ENCODE data around the gene TEKT3. TPM values are rescaled to one million over a fixed set of nuclear protein-coding genes. Genes with fewer than 3 reads are reported as not detected.

TEKT3 gene
- total RNA-seq, 3 donors from 2014 or later: 2.5 to 2.6 TPM; not detected in 1

DNA sequence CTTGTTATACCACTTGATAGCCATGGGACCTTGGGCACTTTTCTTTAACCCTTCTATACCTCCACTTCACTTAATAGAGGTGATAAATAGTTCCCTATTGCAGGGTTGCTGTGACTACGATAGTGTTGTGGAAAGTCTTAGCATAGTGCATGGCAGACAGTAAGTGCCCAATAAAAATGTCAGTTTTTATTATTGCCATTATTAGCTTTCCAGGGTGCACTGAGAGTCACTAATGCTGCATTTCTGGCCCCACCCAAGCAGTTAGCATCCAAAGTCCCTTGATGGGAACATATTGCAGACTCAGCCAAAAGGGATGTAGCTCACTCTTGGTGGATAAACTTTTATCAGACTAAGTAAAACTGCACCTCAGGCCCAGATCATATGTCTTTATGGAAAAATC is 41.5 kb upstream of the TEKT3 start:
- Histone ChIP-seq H3K9me3 (no peaks in the 10 kb centered on the region), H3K27me3 (no peaks in the 10 kb centered on the region), H3K36me3 (no peaks in the 10 kb centered on the region), H3K27ac (no peak overlapping the region), H3K4me1 (peaks cover 0 to 10% of the 10 kb centered on the region in 2 donors), H3K4me3 (no peak overlapping the region)
- intact Hi-C loops (cut with DNase I; ENCODE audit: low total_unique reads): no loop called here
- TF ChIP-seq POLR2A (IDR thresholded peaks at IDR 0.05): no peak
- TF ChIP-seq, protein P1, sequence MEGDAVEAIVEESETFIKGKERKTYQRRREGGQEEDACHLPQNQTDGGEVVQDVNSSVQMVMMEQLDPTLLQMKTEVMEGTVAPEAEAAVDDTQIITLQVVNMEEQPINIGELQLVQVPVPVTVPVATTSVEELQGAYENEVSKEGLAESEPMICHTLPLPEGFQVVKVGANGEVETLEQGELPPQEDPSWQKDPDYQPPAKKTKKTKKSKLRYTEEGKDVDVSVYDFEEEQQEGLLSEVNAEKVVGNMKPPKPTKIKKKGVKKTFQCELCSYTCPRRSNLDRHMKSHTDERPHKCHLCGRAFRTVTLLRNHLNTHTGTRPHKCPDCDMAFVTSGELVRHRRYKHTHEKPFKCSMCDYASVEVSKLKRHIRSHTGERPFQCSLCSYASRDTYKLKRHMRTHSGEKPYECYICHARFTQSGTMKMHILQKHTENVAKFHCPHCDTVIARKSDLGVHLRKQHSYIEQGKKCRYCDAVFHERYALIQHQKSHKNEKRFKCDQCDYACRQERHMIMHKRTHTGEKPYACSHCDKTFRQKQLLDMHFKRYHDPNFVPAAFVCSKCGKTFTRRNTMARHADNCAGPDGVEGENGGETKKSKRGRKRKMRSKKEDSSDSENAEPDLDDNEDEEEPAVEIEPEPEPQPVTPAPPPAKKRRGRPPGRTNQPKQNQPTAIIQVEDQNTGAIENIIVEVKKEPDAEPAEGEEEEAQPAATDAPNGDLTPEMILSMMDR (IDR thresholded peaks at IDR 0.05): no peak
- no peak for DNase-seq (ENCODE audit: low spot score in 2 of 2)

DNA sequence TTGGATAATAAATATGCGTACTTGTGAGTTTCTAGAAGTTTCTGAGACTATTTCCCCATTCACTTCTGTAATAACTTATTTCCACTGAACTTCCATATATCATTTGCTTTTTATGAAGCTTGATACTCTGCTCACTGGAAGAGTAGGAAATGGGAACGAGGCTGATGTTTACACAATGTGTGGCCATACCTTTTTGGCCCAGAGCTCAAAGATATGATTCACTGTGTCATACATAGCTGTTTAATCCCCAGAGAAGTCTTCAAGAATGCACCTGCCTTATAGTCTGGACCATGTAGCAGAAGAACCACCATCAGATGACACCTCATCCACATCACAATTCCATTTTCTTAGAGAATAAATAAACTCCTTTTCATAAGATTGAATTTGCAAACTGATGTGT is 40.3 kb upstream of the TEKT3 start:
- Histone ChIP-seq H3K36me3 (no peaks in the 10 kb centered on the region), H3K27ac (no peak overlapping the region), H3K9me3 (no peaks in the 10 kb centered on the region), H3K27me3 (no peaks in the 10 kb centered on the region), H3K4me3 (no peak overlapping the region), H3K4me1 (peaks cover 0 to 10% of the 10 kb centered on the region in 2 donors)
- TF ChIP-seq POLR2A (IDR thresholded peaks at IDR 0.05) (no peak), POLR2AphosphoS5 (IDR thresholded peaks at IDR 0.05) (no peak)
- no peak for DNase-seq (ENCODE audit: low spot score in 2 of 2)
- intact Hi-C loops (cut with DNase I; ENCODE audit: low total_unique reads): no loop called here

DNA sequence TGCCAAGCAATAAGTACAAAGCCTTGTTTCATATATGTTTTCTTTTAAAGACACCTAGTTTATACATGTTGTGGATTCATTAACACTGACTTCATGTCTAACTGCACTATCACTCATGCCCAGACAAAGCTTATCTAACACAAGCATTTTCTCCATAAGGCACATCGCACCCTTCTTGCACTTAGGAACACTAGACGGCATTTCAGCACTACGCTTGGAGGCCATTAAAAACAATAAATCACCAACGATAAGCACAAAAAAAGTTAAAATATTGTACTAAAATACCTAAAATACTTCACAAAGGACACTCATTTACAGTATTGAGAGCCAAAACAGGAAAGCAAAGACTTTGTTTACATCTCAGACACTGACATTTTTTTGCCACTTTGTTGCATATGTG is 39.0 kb upstream of the TEKT3 start:
- Histone ChIP-seq H3K27me3 (no peaks in the 10 kb centered on the region), H3K9me3 (no peaks in the 10 kb centered on the region), H3K4me1 (peaks cover 0 to 10% of the 10 kb centered on the region in 2 donors), H3K4me3 (no peak overlapping the region), H3K36me3 (no peaks in the 10 kb centered on the region), H3K27ac (no peak overlapping the region)
- DNase-seq (ENCODE audit: low spot score in 2 of 2): no peak
- intact Hi-C loops (cut with DNase I; ENCODE audit: low total_unique reads): no loop called here
- TF ChIP-seq POLR2AphosphoS5 (IDR thresholded peaks at IDR 0.05) (no peak), POLR2A (IDR thresholded peaks at IDR 0.05) (no peak)
- TF ChIP-seq, protein P1 (IDR thresholded peaks at IDR 0.05): no peak

DNA sequence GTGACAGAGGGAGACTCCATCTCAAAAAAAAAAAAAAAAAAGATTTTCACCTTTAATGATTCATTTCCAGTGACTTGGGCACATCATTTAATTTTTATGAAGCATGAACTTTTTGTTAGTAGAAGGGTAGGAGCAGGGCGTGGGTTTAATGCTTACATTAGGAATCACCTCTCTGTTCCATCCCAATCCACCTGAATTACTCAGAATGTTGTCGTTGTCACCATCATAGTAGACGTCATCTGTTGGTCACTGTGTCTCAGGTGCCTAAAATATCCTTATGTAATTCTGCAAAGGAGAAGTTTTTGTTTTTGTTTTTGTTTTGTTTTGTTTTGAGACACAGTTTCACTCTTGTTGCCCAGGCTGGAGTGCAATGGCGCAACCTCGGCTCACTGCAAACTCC is 38.3 kb upstream of the TEKT3 start:
- no peak overlapping the region for H3K4me3 ChIP-seq
- H3K4me1 ChIP-seq: peaks cover 0 to 10% of the 10 kb centered on the region in 2 donors
- TF ChIP-seq, protein P1 (IDR thresholded peaks at IDR 0.05): no peak
- TF ChIP-seq POLR2A (IDR thresholded peaks at IDR 0.05) (no peak), POLR2AphosphoS5 (IDR thresholded peaks at IDR 0.05) (no peak)
- H3K9me3 ChIP-seq: no peaks in the 10 kb centered on the region
- no peaks in the 10 kb centered on the region for H3K27me3 ChIP-seq
- DNase-seq (ENCODE audit: low spot score in 2 of 2): no peak
- H3K27ac ChIP-seq: no peak overlapping the region
- no peaks in the 10 kb centered on the region for H3K36me3 ChIP-seq
- intact Hi-C loops (cut with DNase I; ENCODE audit: low total_unique reads): no loop called here

DNA sequence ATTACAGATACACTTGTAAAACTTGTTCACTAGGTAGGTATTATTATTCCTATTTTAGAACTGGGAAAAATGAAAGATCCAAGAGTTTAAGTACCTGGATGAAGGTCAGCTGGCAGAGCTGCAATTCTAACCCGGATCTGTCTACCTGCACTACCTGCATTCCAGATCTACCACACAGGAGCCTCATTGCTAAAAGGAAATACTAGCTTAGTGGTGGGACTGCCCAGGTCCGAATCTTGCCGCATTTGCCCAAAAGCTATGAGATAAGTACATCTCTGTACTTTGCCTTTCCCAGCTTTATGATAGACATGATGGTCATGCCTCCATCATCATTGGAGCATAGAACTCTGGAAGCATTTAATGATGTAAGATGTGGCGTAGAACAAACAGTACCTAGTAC is 36.8 kb upstream of the TEKT3 start:
- H3K9me3 ChIP-seq: no peaks in the 10 kb centered on the region
- H3K36me3 ChIP-seq: no peaks in the 10 kb centered on the region
- DNase-seq (ENCODE audit: low spot score in 2 of 2): no peak
- H3K27me3 ChIP-seq: no peaks in the 10 kb centered on the region
- no peak overlapping the region for H3K4me3 ChIP-seq
- TF ChIP-seq, protein P1 (IDR thresholded peaks at IDR 0.05): no peak
- TF ChIP-seq POLR2AphosphoS5 (IDR thresholded peaks at IDR 0.05) (no peak), POLR2A (IDR thresholded peaks at IDR 0.05) (no peak)
- H3K27ac ChIP-seq: peak overlapping the region; percentile 43 to 44
- intact Hi-C loops (cut with DNase I; ENCODE audit: low total_unique reads): no loop called here
- no peaks in the 10 kb centered on the region for H3K4me1 ChIP-seq

DNA sequence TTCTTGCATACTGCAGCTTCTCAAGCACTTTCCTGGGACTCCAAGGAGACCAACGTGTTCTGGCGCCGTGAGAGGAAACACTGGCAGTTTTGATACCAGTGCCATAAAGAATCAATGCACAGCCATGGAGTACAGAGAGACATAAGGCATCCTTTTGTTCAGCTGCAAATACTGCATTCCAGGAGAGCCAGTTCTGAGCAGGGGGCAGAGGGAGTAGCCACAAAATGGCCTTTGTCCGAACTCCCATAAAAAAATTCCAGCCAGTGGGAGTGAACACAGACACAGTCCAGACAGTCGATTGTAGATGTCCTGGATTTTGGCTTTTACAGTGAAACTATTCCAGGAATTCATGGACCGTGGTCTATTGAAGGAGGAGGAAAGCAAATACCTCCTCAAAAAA is 36.2 kb upstream of the TEKT3 start:
- H3K4me1 ChIP-seq: no peaks in the 10 kb centered on the region
- intact Hi-C loops (cut with DNase I; ENCODE audit: low total_unique reads): no loop called here
- H3K9me3 ChIP-seq: no peaks in the 10 kb centered on the region
- peak overlapping the region in 2 of 3 donors; percentile 14 to 30 for H3K4me3 ChIP-seq
- H3K36me3 ChIP-seq: no peaks in the 10 kb centered on the region
- TF ChIP-seq POLR2A (IDR thresholded peaks at IDR 0.05): no peak
- H3K27ac ChIP-seq: peak overlapping the region; percentile 43 to 44
- no peak for DNase-seq (ENCODE audit: low spot score in 2 of 2)
- H3K27me3 ChIP-seq: no peaks in the 10 kb centered on the region
